GM19467 (cell line): ENCODE measurements around the gene SALL2.
"Not testable (repeated sequence)": the region's sequence is repeated elsewhere in the genome, so short reads cannot be mapped to it uniquely, and the experiment has no call there.

ENCODE experiments used
- ATAC-seq: cut with Tn5 transposase; IDR thresholded peaks from one replicate; pipeline ENCODE4 v1.9.1; 2021; ENCODE audit warnings: mild to moderate bottlenecking, moderate library complexity; ENCODE audit not compliant: unreplicated experiment

Gene SALL2

GRCh38 chr14:21525962-21526671 is at the start of gene SALL2:
SALL2 (minus strand) TSS chr14:21526346; CDS start chr14:21526127, 219 bp downstream.
- no peak for ATAC-seq

- ATAC-seq = no peak
Observed at GRCh38 chr14:21575661-21576060, 49.5 kb upstream of the SALL2 start.

- ATAC-seq = no peak
Observed at GRCh38 chr14:21572604-21573003, 46.5 kb upstream of the SALL2 start.

GRCh38 chr14:21558703-21559170 is 32.6 kb upstream of the SALL2 start:
- ATAC-seq = no peak

GRCh38 chr14:21557084-21557901 is 31.1 kb upstream of the SALL2 start:
- ATAC-seq = no peak

- no peak for ATAC-seq
Observed at GRCh38 chr14:21556378-21557083, 30.4 kb upstream of the SALL2 start.

- no peak for ATAC-seq
Observed at GRCh38 chr14:21553266-21553665, 27.1 kb upstream of the SALL2 start.

GRCh38 chr14:21544588-21544987 is 18.4 kb upstream of the SALL2 start:
- ATAC-seq = not testable (repeated sequence)

- ATAC-seq = no peak
Observed at GRCh38 chr14:21543963-21544362, 17.8 kb upstream of the SALL2 start.

GRCh38 chr14:21543521-21543960 is 17.4 kb upstream of the SALL2 start:
- ATAC-seq = no peak

GRCh38 chr14:21541413-21542074 is 15.4 kb upstream of the SALL2 start:
- ATAC-seq = no peak

- no peak for ATAC-seq
Observed at GRCh38 chr14:21539189-21539940, 13.2 kb upstream of the SALL2 start.

GRCh38 chr14:21537090-21537424 is 10.9 kb upstream of the SALL2 start:
- ATAC-seq = no peak

- ATAC-seq = no peak
Observed at GRCh38 chr14:21536418-21537089, 10.4 kb upstream of the SALL2 start.

- ATAC-seq = no peak
Observed at GRCh38 chr14:21535545-21536417, 9.6 kb upstream of the SALL2 start.

GRCh38 chr14:21534576-21534975 is 8.4 kb upstream of the SALL2 start:
- ATAC-seq = no peak

GRCh38 chr14:21533294-21533693 is 7.1 kb upstream of the SALL2 start:
- ATAC-seq = no peak

- ATAC-seq = no peak
Observed at GRCh38 chr14:21529515-21529914, 3.4 kb upstream of the SALL2 start.
